ENCODE data around the gene PYURF. TPM values are rescaled to one million over a fixed set of nuclear protein-coding genes. Genes with fewer than 3 reads are reported as not detected.

Gene PYURF
- total RNA-seq, 2 experiments from 2014 or later: 25.3 to 26.8 TPM

DNA sequence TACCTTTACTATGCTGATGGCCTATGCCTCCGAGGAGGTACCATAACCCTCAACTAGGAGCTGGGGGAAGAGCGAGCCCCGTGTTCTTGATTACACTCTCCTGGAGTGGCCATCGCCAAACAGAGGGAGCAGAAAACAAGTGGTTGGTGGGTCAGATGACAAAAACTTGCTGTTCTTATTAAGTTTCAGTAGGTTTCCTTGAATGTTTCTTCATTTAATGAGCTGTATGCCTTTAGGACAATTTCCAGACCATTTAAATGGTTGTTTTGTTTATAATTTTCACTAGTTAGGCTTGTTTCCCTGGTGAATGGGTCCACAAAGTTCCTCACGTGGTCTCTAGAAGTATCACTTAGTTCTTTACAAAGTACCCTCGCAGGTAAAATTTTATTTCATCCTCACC, 4.7 kb downstream of the PYURF start:
- no peak for ATAC-seq (ENCODE audit: poor library complexity)
- H3K4me1 Mint-ChIP-seq (ENCODE audit: low read depth): peaks cover 26% of the 10 kb centered on the region
- H3K27me3 Mint-ChIP-seq: no peaks in the 10 kb centered on the region
- no peak overlapping the region for H3K27ac ChIP-seq (ENCODE audit: low read depth in 1 of 2, low read length in 2 of 2)
- peaks cover 12% of the 10 kb centered on the region for H3K4me1 ChIP-seq (ENCODE audit: insufficient read depth, low read length)
- DNase-seq: no peak
- intact Hi-C loops (cut with DNase I, micrococcal nuclease): loop anchor here (5.0 to 10.0 kb wide), 4 partner anchors 154 to 842 kb away; no protein-coding TSS in a partner anchor
- ChIA-PET CTCF (interaction anchor here (2.5 kb wide), 1 partner anchor 300 kb away, joined by 7 read pairs; no protein-coding TSS in a partner anchor), POLR2A (interaction anchor here (1.2 kb wide), 1 partner anchor 235 kb away, joined by 4 read pairs; the partner anchor contains the start of gene PPM1K)
- H3K9me3 ChIP-seq (ENCODE audit: control insufficient read depth in 1 of 2, insufficient read depth in 1 of 2, low read length in 2 of 2): no peaks in the 10 kb centered on the region
- peaks cover 7% of the 10 kb centered on the region for H3K36me3 ChIP-seq (ENCODE audit: insufficient read depth, low read length)
- TF ChIP-seq CTCF (IDR thresholded peaks at IDR 0.05): no peak
- no peak overlapping the region for H3K4me3 ChIP-seq (ENCODE audit: low read length)
- peaks cover 24% of the 10 kb centered on the region for H3K36me3 Mint-ChIP-seq (ENCODE audit: low read depth)
- no peak overlapping the region for H3K27ac Mint-ChIP-seq
- H3K9me3 Mint-ChIP-seq: no peaks in the 10 kb centered on the region
- H3K27me3 ChIP-seq (ENCODE audit: control insufficient read depth in 1 of 2, insufficient read depth in 2 of 2, low read length in 2 of 2): no peaks in the 10 kb centered on the region
- no peak overlapping the region for H3K4me3 Mint-ChIP-seq

GRCh38 chr4:88517825-88518224, 5.8 kb downstream of the PYURF start:
- TF ChIP-seq CTCF (IDR thresholded peaks at IDR 0.05): no peak
- Histone ChIP-seq H3K9me3 (ENCODE audit: control insufficient read depth in 1 of 2, insufficient read depth in 1 of 2, low read length in 2 of 2) (no peaks in the 10 kb centered on the region), H3K27me3 (ENCODE audit: control insufficient read depth in 1 of 2, insufficient read depth in 2 of 2, low read length in 2 of 2) (no peaks in the 10 kb centered on the region), H3K27ac (ENCODE audit: low read depth in 1 of 2, low read length in 2 of 2) (no peak overlapping the region), H3K4me3 (ENCODE audit: low read length) (no peak overlapping the region), H3K36me3 (ENCODE audit: insufficient read depth, low read length) (peaks cover 7% of the 10 kb centered on the region), H3K4me1 (ENCODE audit: insufficient read depth, low read length) (peaks cover 7% of the 10 kb centered on the region)
- Mint-ChIP-seq H3K4me1 (ENCODE audit: low read depth) (peaks cover 23% of the 10 kb centered on the region), H3K27ac (no peak overlapping the region), H3K27me3 (no peaks in the 10 kb centered on the region), H3K9me3 (no peaks in the 10 kb centered on the region), H3K36me3 (ENCODE audit: low read depth) (peaks cover 24% of the 10 kb centered on the region), H3K4me3 (no peak overlapping the region)
- CTCF ChIA-PET: interaction anchor here (2.5 kb wide), 1 partner anchor 299 kb away, joined by 7 read pairs; no protein-coding TSS in a partner anchor
- POLR2A ChIA-PET: no interaction called here
- intact Hi-C loops (cut with DNase I, micrococcal nuclease): loop anchor here (5.0 to 10.0 kb wide), 4 partner anchors 153 to 841 kb away; no protein-coding TSS in a partner anchor
- DNase-seq (no peak), ATAC-seq (ENCODE audit: poor library complexity) (no peak)

DNA sequence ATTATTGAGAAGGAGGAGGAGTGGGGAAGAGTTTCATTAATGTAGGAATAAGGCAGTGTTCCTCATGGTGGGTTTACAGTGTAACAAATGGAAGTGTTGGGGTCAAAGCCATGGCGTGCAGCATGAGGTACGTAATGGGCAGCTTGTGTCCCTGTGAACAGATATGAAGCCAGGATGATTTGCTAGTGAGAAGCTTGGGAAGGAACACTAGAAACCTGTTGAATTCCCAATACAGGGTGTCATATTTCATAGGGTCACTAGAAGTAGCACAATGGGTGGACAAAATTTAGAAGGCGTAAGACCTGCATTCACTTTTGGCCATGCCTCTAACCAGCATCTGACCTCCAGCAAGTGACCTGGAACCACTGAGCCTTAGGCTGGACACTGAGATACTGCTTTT, 6.8 kb downstream of the PYURF start:
- Histone ChIP-seq H3K4me3 (ENCODE audit: low read length) (no peak overlapping the region), H3K27me3 (ENCODE audit: control insufficient read depth in 1 of 2, insufficient read depth in 2 of 2, low read length in 2 of 2) (no peaks in the 10 kb centered on the region), H3K9me3 (ENCODE audit: control insufficient read depth in 1 of 2, insufficient read depth in 1 of 2, low read length in 2 of 2) (no peaks in the 10 kb centered on the region), H3K36me3 (ENCODE audit: insufficient read depth, low read length) (peaks cover 7% of the 10 kb centered on the region), H3K4me1 (ENCODE audit: insufficient read depth, low read length) (peaks cover 3% of the 10 kb centered on the region), H3K27ac (ENCODE audit: low read depth in 1 of 2, low read length in 2 of 2) (no peak overlapping the region)
- ChIA-PET CTCF (interaction anchor here (0.6 to 1.2 kb wide), 7 partner anchors 25 to 1587 kb away, joined by 3 to 8 read pairs (median 4); no protein-coding TSS in a partner anchor), POLR2A (no interaction called here)
- Mint-ChIP-seq H3K27me3 (no peaks in the 10 kb centered on the region), H3K36me3 (ENCODE audit: low read depth) (peaks cover 14% of the 10 kb centered on the region), H3K4me3 (no peak overlapping the region), H3K4me1 (ENCODE audit: low read depth) (peaks cover 12% of the 10 kb centered on the region), H3K27ac (no peak overlapping the region), H3K9me3 (no peaks in the 10 kb centered on the region)
- TF ChIP-seq CTCF (IDR thresholded peaks at IDR 0.05): no peak
- ATAC-seq (ENCODE audit: poor library complexity) (no peak), DNase-seq (no peak)
- intact Hi-C loops (cut with DNase I, micrococcal nuclease): loop anchor here (5.0 to 10.0 kb wide), 4 partner anchors 152 to 839 kb away; no protein-coding TSS in a partner anchor
